AG09309 (cell line): Measurements from ENCODE around the gene ODC1.

ENCODE experiments used
- DNase-seq: peaks from one replicate; pipeline ENCODE4 v3.0.0-alpha.2; 2010; ENCODE audit warnings: low read depth
- H3K4me3 ChIP-seq: 2 replicates; pipeline ENCODE4 v1.5.1; 2011; ENCODE audit warnings: mild to moderate bottlenecking, low read depth, low read length, moderate library complexity; ENCODE audit not compliant: control insufficient read depth
- TF ChIP-seq, protein P1 (sequence below): IDR thresholded peaks from 2 replicates; pipeline ENCODE4 v1.5.1; 2011; ENCODE audit warnings: mild to moderate bottlenecking, low read depth, low read length, inconsistent platforms; ENCODE audit not compliant: insufficient read depth, control insufficient read depth; ENCODE audit errors: missing control alignments

The ODC1 gene

DNA sequence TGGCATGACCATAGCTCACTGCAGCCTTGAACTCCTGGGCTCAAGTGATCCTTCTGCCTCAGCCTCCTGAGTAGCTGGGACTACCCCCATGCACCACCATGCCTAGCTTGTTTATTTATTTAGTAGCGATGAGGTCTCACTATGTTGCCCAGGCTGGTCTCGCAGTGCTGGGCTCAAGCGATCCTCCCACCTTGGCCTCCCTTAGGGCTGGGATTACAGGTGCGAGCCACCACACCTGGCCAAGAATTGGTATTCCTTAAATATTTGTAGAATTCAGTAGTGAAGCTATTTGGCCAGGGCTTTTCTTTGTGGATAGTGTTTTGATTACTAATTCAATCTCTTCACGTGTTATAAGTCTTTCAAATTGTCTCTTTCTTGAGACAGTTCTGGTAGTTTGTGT, 56.0 kb downstream of the ODC1 start:
- no peak for DNase-seq
- TF ChIP-seq, protein P1, sequence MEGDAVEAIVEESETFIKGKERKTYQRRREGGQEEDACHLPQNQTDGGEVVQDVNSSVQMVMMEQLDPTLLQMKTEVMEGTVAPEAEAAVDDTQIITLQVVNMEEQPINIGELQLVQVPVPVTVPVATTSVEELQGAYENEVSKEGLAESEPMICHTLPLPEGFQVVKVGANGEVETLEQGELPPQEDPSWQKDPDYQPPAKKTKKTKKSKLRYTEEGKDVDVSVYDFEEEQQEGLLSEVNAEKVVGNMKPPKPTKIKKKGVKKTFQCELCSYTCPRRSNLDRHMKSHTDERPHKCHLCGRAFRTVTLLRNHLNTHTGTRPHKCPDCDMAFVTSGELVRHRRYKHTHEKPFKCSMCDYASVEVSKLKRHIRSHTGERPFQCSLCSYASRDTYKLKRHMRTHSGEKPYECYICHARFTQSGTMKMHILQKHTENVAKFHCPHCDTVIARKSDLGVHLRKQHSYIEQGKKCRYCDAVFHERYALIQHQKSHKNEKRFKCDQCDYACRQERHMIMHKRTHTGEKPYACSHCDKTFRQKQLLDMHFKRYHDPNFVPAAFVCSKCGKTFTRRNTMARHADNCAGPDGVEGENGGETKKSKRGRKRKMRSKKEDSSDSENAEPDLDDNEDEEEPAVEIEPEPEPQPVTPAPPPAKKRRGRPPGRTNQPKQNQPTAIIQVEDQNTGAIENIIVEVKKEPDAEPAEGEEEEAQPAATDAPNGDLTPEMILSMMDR, result no peak
- no peak overlapping the region for H3K4me3 ChIP-seq

DNA sequence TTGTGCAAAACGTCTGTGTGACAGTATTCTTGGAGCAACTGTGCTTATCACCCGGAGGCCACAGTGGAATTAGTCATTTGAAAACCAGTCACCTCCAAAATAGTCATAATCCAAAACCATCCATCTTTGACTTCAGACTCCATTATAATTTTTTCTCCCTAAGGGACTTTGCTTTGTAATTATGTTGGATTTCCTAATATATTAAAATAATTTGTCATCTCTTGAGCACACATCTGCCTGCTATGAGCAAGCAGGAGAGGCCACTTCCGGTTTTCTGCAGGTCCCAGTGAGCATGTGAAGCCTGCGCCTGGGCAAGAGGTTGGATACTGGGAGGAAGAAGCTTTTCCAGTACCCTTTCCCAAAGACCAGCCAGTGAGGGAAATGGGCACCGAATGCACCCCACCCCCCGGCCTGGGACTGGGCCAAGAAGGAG, 57.7 kb downstream of the ODC1 start:
- TF ChIP-seq, protein P1, result no peak
- no peak for DNase-seq
- H3K4me3 ChIP-seq, result no peak overlapping the region
